GM23248 (cell line): ENCODE results near the gene SGSM2. TPM values are rescaled to one million over a fixed set of nuclear protein-coding genes. Genes with fewer than 3 reads are reported as not detected.

Source experiments
- DNase-seq: peaks from one replicate; pipeline ENCODE4 v3.0.0-alpha.2; 2015
- H2AFZ ChIP-seq: fragments of 200-600 bp; sonication (generic); 2 replicates; pipeline ENCODE4 v1.6.1; 2016; ENCODE audit warnings: antibody characterized with exemption
- H3F3A ChIP-seq: fragments of 200-600 bp; sonication (generic); 2 replicates; pipeline ENCODE4 v1.6.1; 2016; ENCODE audit warnings: mild to moderate bottlenecking, antibody characterized with exemption, mixed run types; ENCODE audit not compliant: insufficient read depth
- H3K27ac ChIP-seq: fragments of 200-600 bp; sonication (generic); 2 replicates; pipeline ENCODE4 v1.5.1; 2016; ENCODE audit warnings: mild to moderate bottlenecking
- H3K27me3 ChIP-seq: fragments of 200-600 bp; sonication (generic); replicated peaks from 2 replicates; pipeline ENCODE4 v1.6.1; 2016; ENCODE audit warnings: mild to moderate bottlenecking; ENCODE audit not compliant: insufficient read depth
- H3K36me3 ChIP-seq: fragments of 200-600 bp; sonication (generic); 2 replicates; pipeline ENCODE4 v1.6.1; 2016; ENCODE audit warnings: low read depth, mild to moderate bottlenecking
- H3K4me1 ChIP-seq: fragments of 200-600 bp; sonication (generic); 2 replicates; pipeline ENCODE4 v1.6.1; 2016; ENCODE audit warnings: mild to moderate bottlenecking; ENCODE audit not compliant: insufficient read depth
- H3K4me2 ChIP-seq: fragments of 200-600 bp; sonication (generic); one replicate; pipeline ENCODE4 v1.6.1; 2016; ENCODE audit warnings: mild to moderate bottlenecking; ENCODE audit not compliant: unreplicated experiment
- H3K4me3 ChIP-seq: fragments of 200-600 bp; sonication (generic); 2 replicates; pipeline ENCODE4 v1.5.1; 2016; ENCODE audit warnings: mild to moderate bottlenecking
- H3K79me2 ChIP-seq: fragments of 200-600 bp; sonication (generic); 2 replicates; pipeline ENCODE4 v1.6.1; 2016; ENCODE audit warnings: mild to moderate bottlenecking; ENCODE audit not compliant: insufficient read depth
- H3K9ac ChIP-seq: fragments of 200-600 bp; sonication (generic); 2 replicates; pipeline ENCODE4 v1.6.1; 2016; ENCODE audit warnings: mild to moderate bottlenecking
- H3K9me2 ChIP-seq: fragments of 200-600 bp; sonication (generic); 2 replicates; pipeline ENCODE4 v1.6.1; 2016; ENCODE audit warnings: mixed run types, mild to moderate bottlenecking, moderate library complexity; ENCODE audit not compliant: insufficient read depth
- H3K9me3 ChIP-seq: fragments of 200-600 bp; sonication (generic); one replicate; pipeline ENCODE4 v1.6.1; 2017; ENCODE audit warnings: low read depth
- H4K20me1 ChIP-seq: fragments of 200-600 bp; sonication (generic); 2 replicates; pipeline ENCODE4 v1.6.0; 2016; ENCODE audit not compliant: insufficient read depth
- EZH2 ChIP-seq: fragments of 200-600 bp; sonication (generic); IDR thresholded peaks from 2 replicates; pipeline ENCODE4 v1.6.1; 2018; ENCODE audit warnings: antibody characterized with exemption, mild to moderate bottlenecking; ENCODE audit not compliant: insufficient read depth, poor library complexity, severe bottlenecking
- EZH2phosphoT487 ChIP-seq: fragments of 200-600 bp; sonication (generic); IDR thresholded peaks from 2 replicates; pipeline ENCODE4 v1.6.1; 2018; ENCODE audit warnings: antibody characterized with exemption, moderate library complexity, mild to moderate bottlenecking, low read depth; ENCODE audit not compliant: insufficient read depth
- WGBS, 2 experiments: methylation state at CpG; one replicate each; pipeline ENCODE4 v1.1.6; 2015 to 2017; ENCODE audit warnings: low lambda C conversion rate in 2 of 2, low coverage in 1 of 2; ENCODE audit errors: missing lambda C conversion rate in 2 of 2; 5-methylcytosine and 5-hydroxymethylcytosine counted together
- in situ Hi-C: fragments of 300-500 bp; cut with MboI; formaldehyde crosslinking; loops from 2 replicates; pipeline ENCODE4 v1.15.0; 2020
- polyA plus RNA-seq: library from polyadenylated mRNA; unstranded; fragments of >200 nt; fragmentation: Nextera tagmentation; extraction: Ambion mirVana; gene quantifications from 2 replicates; pipeline ENCODE4 v1.2.1, GENCODE V29; 2016
- total RNA-seq: library from RNA; depleted of rRNA; stranded (reverse); fragments of >200 nt; shearing (Covaris generic); gene quantifications from 2 replicates; pipeline ENCODE4 v1.2.3, GENCODE V29; 2014

Gene SGSM2
- total and polyA plus RNA-seq, 2 experiments from 2014 or later, result 19.8 to 32.3 TPM

GRCh38 chr17:2398655-2399571 is 61.6 kb downstream of the SGSM2 start:
- TF ChIP-seq EZH2 (no peak), EZH2phosphoT487 (no peak)
- H3K9me3 ChIP-seq, result no peaks in the 10 kb centered on the region
- H3K4me2 ChIP-seq, result peak overlapping the region; percentile 98
- peak overlapping the region; percentile 100 for H3K9ac ChIP-seq
- no peak overlapping the region for H2AFZ ChIP-seq
- H3K4me1 ChIP-seq, result peaks cover 34% of the 10 kb centered on the region
- peak; percentile 95 for DNase-seq
- no peaks in the 10 kb centered on the region for H4K20me1 ChIP-seq
- H3K36me3 ChIP-seq, result no peaks in the 10 kb centered on the region
- 6 to 11% methylated on average over 25 to 55 of the region's 55 CpGs for WGBS, 2 experiments
- no peaks in the 10 kb centered on the region for H3K9me2 ChIP-seq
- peak overlapping the region; percentile 99 for H3K27ac ChIP-seq
- peak overlapping the region; percentile 96 for H3K4me3 ChIP-seq
- peaks cover 40% of the 10 kb centered on the region for H3F3A ChIP-seq
- H3K79me2 ChIP-seq, result peaks cover 59% of the 10 kb centered on the region
- no peaks in the 10 kb centered on the region for H3K27me3 ChIP-seq
- in situ Hi-C loops, result no loop called here

GRCh38 chr17:2399572-2400473 is 62.5 kb downstream of the SGSM2 start:
- Histone ChIP-seq H3K4me1 (peaks cover 44% of the 10 kb centered on the region), H4K20me1 (no peaks in the 10 kb centered on the region), H3K27me3 (no peaks in the 10 kb centered on the region), H3K9me3 (no peaks in the 10 kb centered on the region), H2AFZ (no peak overlapping the region), H3K27ac (peak overlapping the region; percentile 99), H3K4me2 (peak overlapping the region; percentile 98), H3F3A (peaks cover 46% of the 10 kb centered on the region), H3K36me3 (no peaks in the 10 kb centered on the region), H3K79me2 (peaks cover 50% of the 10 kb centered on the region), H3K9me2 (no peaks in the 10 kb centered on the region), H3K4me3 (peak overlapping the region; percentile 96), H3K9ac (peak overlapping the region; percentile 100)
- DNase-seq, result peak; percentile 98
- no peak for TF ChIP-seq EZH2
- TF ChIP-seq EZH2phosphoT487, result no peak
- in situ Hi-C loops, result no loop called here
- 2% methylated on average over 56 to 62 of the region's 82 CpGs for WGBS, 2 experiments

- Histone ChIP-seq H4K20me1 (no peaks in the 10 kb centered on the region), H3K4me2 (peak overlapping the region; percentile 82), H3K27ac (peak overlapping the region; percentile 99), H3K9ac (peak overlapping the region; percentile 100), H3F3A (peaks cover 53% of the 10 kb centered on the region), H3K79me2 (peaks cover 44% of the 10 kb centered on the region), H3K36me3 (no peaks in the 10 kb centered on the region), H3K27me3 (no peaks in the 10 kb centered on the region), H3K9me2 (no peaks in the 10 kb centered on the region), H3K9me3 (no peaks in the 10 kb centered on the region), H3K4me1 (peaks cover 48% of the 10 kb centered on the region), H3K4me3 (peak overlapping the region; percentile 96), H2AFZ (no peak overlapping the region)
- 1% methylated on average over 35 to 36 of the region's 43 CpGs for whole genome bisulfite sequencing, 2 experiments
- peak; percentile 80 for DNase-seq
- in situ Hi-C loops, result no loop called here
- TF ChIP-seq EZH2 (no peak), EZH2phosphoT487 (no peak)
Observed at GRCh38 chr17:2400474-2400866, 63.2 kb downstream of the SGSM2 start.

GRCh38 chr17:2400877-2401425 is 63.6 kb downstream of the SGSM2 start, which contains the start of gene MNT:
Gene MNT, minus strand, starts transcription at chr17:2401060. Its CDS starts 348 bp downstream, at chr17:2400712.
- DNase-seq, result peak; percentile 97
- Histone ChIP-seq H3K9me3 (no peaks in the 10 kb centered on the region), H3K4me1 (peaks cover 48% of the 10 kb centered on the region), H3K27me3 (no peaks in the 10 kb centered on the region), H2AFZ (peak within 1 kb of the TSS; percentile 59; the same call in 1 of the 2 replicates), H3K4me3 (peak within 1 kb of the TSS; percentile 96), H3F3A (peaks cover 54% of the 10 kb centered on the region), H3K9ac (peak within 1 kb of the TSS; percentile 100), H4K20me1 (no peaks in the 10 kb centered on the region), H3K27ac (peak within 1 kb of the TSS; percentile 99), H3K9me2 (no peaks in the 10 kb centered on the region), H3K4me2 (peak within 1 kb of the TSS; percentile 82), H3K36me3 (no peaks in the 10 kb centered on the region), H3K79me2 (peaks cover 39% of the 10 kb centered on the region)
- in situ Hi-C loops, result no loop called here
- TF ChIP-seq EZH2 (no peak), EZH2phosphoT487 (no peak)
- WGBS, 2 experiments, result 1 to 2% methylated on average over 32 to 50 of the region's 51 CpGs
